SKM-1 treated with dmso at 0.1 percent for 144 hours (cell line): ENCODE data around the gene LAMB1.

Source experiments
- DNase-seq: peaks from one replicate; lab custom pipeline; 2025; ENCODE audit not compliant: unreplicated experiment; lab: John Stamatoyannopoulos, UW

The LAMB1 gene

GRCh38 chr7:107948645-107949442 is 54.1 kb downstream of the LAMB1 start:
- DNase-seq: no peak

- DNase-seq: no peak
Observed at GRCh38 chr7:107946881-107947280, 56.1 kb downstream of the LAMB1 start.

- DNase-seq: no peak
Observed at GRCh38 chr7:107946451-107946850, 56.5 kb downstream of the LAMB1 start.

- no peak for DNase-seq
Observed at GRCh38 chr7:107945332-107945731, 57.6 kb downstream of the LAMB1 start.

GRCh38 chr7:107944411-107945169 is 58.4 kb downstream of the LAMB1 start:
- DNase-seq: no peak

GRCh38 chr7:107943018-107943417 is 59.9 kb downstream of the LAMB1 start:
- no peak for DNase-seq

GRCh38 chr7:107940951-107941350 is 62.0 kb downstream of the LAMB1 start:
- no peak for DNase-seq

- no peak for DNase-seq
Observed at GRCh38 chr7:107939573-107940489, 63.1 kb downstream of the LAMB1 start.

- no peak for DNase-seq
Observed at GRCh38 chr7:107938456-107939250, 64.3 kb downstream of the LAMB1 start.

GRCh38 chr7:107937531-107937930 is 65.4 kb downstream of the LAMB1 start:
- no peak for DNase-seq

- DNase-seq: no peak
Observed at GRCh38 chr7:107936312-107936711, 66.6 kb downstream of the LAMB1 start.

GRCh38 chr7:107934991-107935770 is 67.8 kb downstream of the LAMB1 start:
- no peak for DNase-seq

GRCh38 chr7:107933386-107934013 is 69.5 kb downstream of the LAMB1 start:
- no peak for DNase-seq

- no peak for DNase-seq
Observed at GRCh38 chr7:107932805-107933204, 70.2 kb downstream of the LAMB1 start.

- no peak for DNase-seq
Observed at GRCh38 chr7:107931740-107932515, 71.0 kb downstream of the LAMB1 start.

- DNase-seq: no peak
Observed at GRCh38 chr7:107926481-107926880, 76.5 kb downstream of the LAMB1 start.

GRCh38 chr7:107924841-107925504 is 78.0 kb downstream of the LAMB1 start:
- peak; percentile 41 for DNase-seq

GRCh38 chr7:107922886-107923285 is 80.1 kb downstream of the LAMB1 start:
- no peak for DNase-seq
